Pancreas (tissue), 10 donors: ENCODE data around the gene AOPEP. TPM values are rescaled to one million over a fixed set of nuclear protein-coding genes. Genes with fewer than 3 reads are reported as not detected.

Source experiments
- ATAC-seq, 4 donors: fragments of 200-7000 bp; cut with Tn5 transposase; one replicate each; pipeline versions ENCODE4 v1.8.0 to v1.9.1; 2020; ENCODE audit warnings: mild to moderate bottlenecking in 4 of 4, moderate library complexity in 4 of 4
- DNase-seq, 6 donors: peaks; one replicate each; pipeline ENCODE4 v3.0.0-alpha.2; 2020
- FAIRE-seq: peaks from 2 replicates; lab custom pipeline; 2012; peaks lifted over from hg19 to GRCh38; lab: Jason Lieb, UNC
- H3K27ac ChIP-seq, 4 donors: fragments of 200-600 bp; sonication (generic); 1 replicate in 3 of 4; 2 replicates in 1 of 4; pipeline versions ENCODE4 v1.5.0 to v1.8.0; 2020
- H3K27me3 ChIP-seq, 4 donors: fragments of 200-600 bp; one replicate each; pipeline ENCODE4 v1.8.0; 2021
- H3K36me3 ChIP-seq, 3 donors: fragments of 200-600 bp; sonication (generic) in 1 of 3; one replicate each; pipeline versions ENCODE4 v1.5.0 to v1.8.0; 2020 to 2021
- H3K4me1 ChIP-seq, 3 donors: fragments of 200-600 bp; one replicate each; pipeline ENCODE4 v1.8.0; 2021
- H3K4me3 ChIP-seq, 4 donors: fragments of 200-600 bp; sonication (generic) in 2 of 4; one replicate each; pipeline versions ENCODE4 v1.5.0 to v1.8.0; 2020 to 2021
- H3K9me3 ChIP-seq, 4 donors: fragments of 200-600 bp; one replicate each; pipeline ENCODE4 v1.8.0; 2021
- WGBS, 2 donors: extraction: QIAGEN DNeasy Blood & Tissue Kit; methylation state at CpG; one replicate each; pipeline ENCODE4 v1.1.7; 2013; 5-methylcytosine and 5-hydroxymethylcytosine counted together
- intact Hi-C, 3 donors: fragments of 100-400 bp; cut with DNase I; formaldehyde crosslinking; loops; one replicate each; pipeline versions ENCODE4 v1.11.1 to v1.14.2; 2022
- polyA plus RNA-seq, 2 donors: library from polyadenylated mRNA; stranded (reverse); fragments of 200-250 nt; gene quantifications; one replicate each; pipeline ENCODE4 v1.2.3, GENCODE V29; 2013
- total RNA-seq, 6 donors: library from RNA; stranded (reverse); fragmentation: NEBNext Ultra II Directional in 4 of 6; extraction: Animal tissue kit (Norgen Biotek cat#: 25700) in 4 of 6; gene quantifications; one replicate each; pipeline versions ENCODE4 v1.2.1 to v1.2.4, GENCODE V29; 2021 to 2023
- TF ChIP-seq, protein P1 (sequence below), 4 donors: fragments of 200-600 bp; sonication (generic) in 3 of 4; IDR thresholded peaks; one replicate each; pipeline versions ENCODE4 v1.5.0 to v1.8.0; 2021; ENCODE audit warnings: antibody characterized with exemption in 4 of 4
- donor health status: healthy with polysubstance abuse.
- donor health status: DM: no; HTN: no; CAD: no; lungs with moderate emphysema.
- donor health status: DM: no; HTN: no; CAD: no.
- donor health status: control.
- donor health status: control.
- donor health status: Bipolar disorder and iron deficiency.
- donor health status: DM: yes; HTN: yes; CAD: no.
- donor health status: DM: no; HTN: no; CAD: no.
- donor health status: DM: no; HTN: no; CAD: no.
- donor health status: DM: yes; HTN: yes; CAD: no.

AOPEP gene
- total and polyA plus RNA-seq, 8 donors = 50.5 to 140 (median 76.7) TPM

- TF ChIP-seq, protein P1, sequence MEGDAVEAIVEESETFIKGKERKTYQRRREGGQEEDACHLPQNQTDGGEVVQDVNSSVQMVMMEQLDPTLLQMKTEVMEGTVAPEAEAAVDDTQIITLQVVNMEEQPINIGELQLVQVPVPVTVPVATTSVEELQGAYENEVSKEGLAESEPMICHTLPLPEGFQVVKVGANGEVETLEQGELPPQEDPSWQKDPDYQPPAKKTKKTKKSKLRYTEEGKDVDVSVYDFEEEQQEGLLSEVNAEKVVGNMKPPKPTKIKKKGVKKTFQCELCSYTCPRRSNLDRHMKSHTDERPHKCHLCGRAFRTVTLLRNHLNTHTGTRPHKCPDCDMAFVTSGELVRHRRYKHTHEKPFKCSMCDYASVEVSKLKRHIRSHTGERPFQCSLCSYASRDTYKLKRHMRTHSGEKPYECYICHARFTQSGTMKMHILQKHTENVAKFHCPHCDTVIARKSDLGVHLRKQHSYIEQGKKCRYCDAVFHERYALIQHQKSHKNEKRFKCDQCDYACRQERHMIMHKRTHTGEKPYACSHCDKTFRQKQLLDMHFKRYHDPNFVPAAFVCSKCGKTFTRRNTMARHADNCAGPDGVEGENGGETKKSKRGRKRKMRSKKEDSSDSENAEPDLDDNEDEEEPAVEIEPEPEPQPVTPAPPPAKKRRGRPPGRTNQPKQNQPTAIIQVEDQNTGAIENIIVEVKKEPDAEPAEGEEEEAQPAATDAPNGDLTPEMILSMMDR (IDR thresholded peaks at IDR 0.05) = no peak
- Histone ChIP-seq H3K4me1 (no peaks in the 10 kb centered on the region), H3K27me3 (no peaks in the 10 kb centered on the region), H3K36me3 (no peaks in the 10 kb centered on the region), H3K4me3 (no peak overlapping the region), H3K27ac (no peak overlapping the region), H3K9me3 (no peaks in the 10 kb centered on the region)
- 95 to 97% methylated on average over 4 of the region's 4 CpGs for WGBS, 2 donors
- ATAC-seq = no peak
- no peak for DNase-seq
- FAIRE-seq = no peak
- intact Hi-C loops = loop anchor here in 1 of 3 donors (5.0 kb wide), 1 partner anchor 81 kb away; no protein-coding TSS in a partner anchor
Measured at GRCh38 chr9:94761481-94761880, 35.0 kb downstream of the AOPEP start.

- FAIRE-seq (no peak), ATAC-seq (no peak), DNase-seq (no peak)
- H3K36me3 ChIP-seq = no peaks in the 10 kb centered on the region
- no peak overlapping the region for H3K4me3 ChIP-seq
- TF ChIP-seq, protein P1 (IDR thresholded peaks at IDR 0.05) = no peak
- 91 to 92% methylated on average over 9 of the region's 9 CpGs for WGBS, 2 donors
- no peak overlapping the region for H3K27ac ChIP-seq
- no peaks in the 10 kb centered on the region for H3K27me3 ChIP-seq
- no peaks in the 10 kb centered on the region for H3K9me3 ChIP-seq
- intact Hi-C loops = no loop called here
- no peaks in the 10 kb centered on the region for H3K4me1 ChIP-seq
Measured at GRCh38 chr9:94767331-94768072, 41.0 kb downstream of the AOPEP start.

DNA sequence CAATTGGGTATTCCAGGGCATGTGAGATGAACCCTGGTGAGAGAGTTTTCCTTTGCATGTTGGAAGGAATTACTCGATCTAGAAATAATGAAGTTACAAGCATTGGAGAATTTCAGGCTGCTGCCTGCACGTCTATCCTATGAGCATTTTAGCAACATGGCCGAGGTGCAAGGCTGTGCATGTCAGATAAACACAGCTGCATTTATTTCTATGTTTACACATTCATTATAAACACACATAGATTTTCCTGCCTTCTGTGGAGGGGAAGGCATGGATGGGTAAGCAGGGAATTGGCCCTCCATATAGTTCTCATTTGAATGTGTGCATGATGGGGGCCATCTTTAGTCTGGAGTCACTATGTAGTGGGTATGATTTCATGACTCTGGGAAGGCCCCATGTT lies 42.3 kb downstream of the AOPEP start:
- no peaks in the 10 kb centered on the region for H3K36me3 ChIP-seq
- ATAC-seq (no peak), FAIRE-seq (no peak), DNase-seq (no peak)
- TF ChIP-seq, protein P1 (IDR thresholded peaks at IDR 0.05) = no peak
- 88 to 92% methylated on average over 3 of the region's 3 CpGs for WGBS, 2 donors
- H3K27me3 ChIP-seq = no peaks in the 10 kb centered on the region
- H3K27ac ChIP-seq = no peak overlapping the region
- no peaks in the 10 kb centered on the region for H3K4me1 ChIP-seq
- no peak overlapping the region for H3K4me3 ChIP-seq
- no peaks in the 10 kb centered on the region for H3K9me3 ChIP-seq
- intact Hi-C loops = no loop called here

- peak in 1 of 4 donors; percentile 32 for ATAC-seq
- Histone ChIP-seq H3K27ac (no peak overlapping the region), H3K27me3 (no peaks in the 10 kb centered on the region), H3K9me3 (no peaks in the 10 kb centered on the region), H3K36me3 (no peaks in the 10 kb centered on the region), H3K4me3 (no peak overlapping the region), H3K4me1 (no peaks in the 10 kb centered on the region)
- FAIRE-seq = no peak
- TF ChIP-seq, protein P1 (IDR thresholded peaks at IDR 0.05) = no peak
- DNase-seq = no peak
- intact Hi-C loops = loop anchor here in 1 of 3 donors (10.0 kb wide), 1 partner anchor 86 kb away; no protein-coding TSS in a partner anchor
- 50% methylated on average over 6 of the region's 6 CpGs for WGBS, 2 donors
Measured at GRCh38 chr9:94770334-94770733, 43.8 kb downstream of the AOPEP start.

DNA sequence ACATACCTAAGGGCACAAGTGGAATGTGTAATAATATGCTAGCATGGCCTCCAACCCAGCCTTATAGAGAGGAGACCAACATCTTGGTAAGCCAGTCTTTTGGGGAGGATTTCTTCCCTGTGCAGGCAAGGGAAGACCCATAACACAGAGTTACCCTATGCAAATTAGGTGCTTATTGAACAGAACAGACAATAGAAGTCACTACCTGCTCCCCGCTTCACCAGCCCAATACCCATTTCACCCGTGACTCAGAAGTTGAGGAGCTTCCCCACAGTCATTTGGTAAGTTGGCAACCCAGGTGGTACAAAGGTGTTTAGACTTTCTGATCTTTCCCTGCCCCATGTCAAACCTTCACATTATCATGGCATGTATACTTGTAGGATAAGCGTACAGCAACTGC lies 44.6 kb downstream of the AOPEP start:
- FAIRE-seq = no peak
- TF ChIP-seq, protein P1 (IDR thresholded peaks at IDR 0.05) = no peak
- H3K27me3 ChIP-seq = no peaks in the 10 kb centered on the region
- no peak for DNase-seq
- no peak for ATAC-seq
- 97% methylated on average over 3 of the region's 3 CpGs for WGBS, 2 donors
- no peaks in the 10 kb centered on the region for H3K36me3 ChIP-seq
- no peak overlapping the region for H3K27ac ChIP-seq
- intact Hi-C loops = loop anchor here in 1 of 3 donors (10.0 kb wide), 1 partner anchor 86 kb away; no protein-coding TSS in a partner anchor
- no peaks in the 10 kb centered on the region for H3K9me3 ChIP-seq
- no peak overlapping the region for H3K4me3 ChIP-seq
- H3K4me1 ChIP-seq = no peaks in the 10 kb centered on the region
